ENCODE measurements around the gene MACROH2A1. TPM values are rescaled to one million over a fixed set of nuclear protein-coding genes. Genes with fewer than 3 reads are reported as not detected.

MACROH2A1 gene
- total RNA-seq, 1 donor from 2014 or later: 123 TPM

DNA sequence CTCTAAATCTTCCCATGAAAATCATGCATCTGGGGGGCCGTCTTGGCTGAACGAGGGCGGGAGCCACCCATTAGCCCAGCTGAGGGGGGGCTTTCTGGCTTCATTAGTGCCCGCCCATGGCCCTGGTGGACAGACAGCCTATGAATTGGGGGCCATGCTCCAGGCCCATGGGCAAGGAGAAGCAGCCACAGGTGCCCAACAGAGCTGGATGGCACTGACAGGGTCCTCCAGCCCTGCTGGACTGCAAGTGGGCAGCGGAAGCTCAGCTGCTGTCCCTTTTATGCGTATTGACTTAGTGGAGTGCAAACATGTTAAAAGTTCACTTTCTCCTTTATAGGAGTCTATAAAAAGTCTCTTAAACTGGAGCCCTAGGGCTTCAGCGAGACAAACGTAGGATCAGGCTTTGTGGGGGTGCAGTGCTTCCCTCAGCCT, 75.3 kb downstream of the MACROH2A1 start:
- TF ChIP-seq, protein P1, sequence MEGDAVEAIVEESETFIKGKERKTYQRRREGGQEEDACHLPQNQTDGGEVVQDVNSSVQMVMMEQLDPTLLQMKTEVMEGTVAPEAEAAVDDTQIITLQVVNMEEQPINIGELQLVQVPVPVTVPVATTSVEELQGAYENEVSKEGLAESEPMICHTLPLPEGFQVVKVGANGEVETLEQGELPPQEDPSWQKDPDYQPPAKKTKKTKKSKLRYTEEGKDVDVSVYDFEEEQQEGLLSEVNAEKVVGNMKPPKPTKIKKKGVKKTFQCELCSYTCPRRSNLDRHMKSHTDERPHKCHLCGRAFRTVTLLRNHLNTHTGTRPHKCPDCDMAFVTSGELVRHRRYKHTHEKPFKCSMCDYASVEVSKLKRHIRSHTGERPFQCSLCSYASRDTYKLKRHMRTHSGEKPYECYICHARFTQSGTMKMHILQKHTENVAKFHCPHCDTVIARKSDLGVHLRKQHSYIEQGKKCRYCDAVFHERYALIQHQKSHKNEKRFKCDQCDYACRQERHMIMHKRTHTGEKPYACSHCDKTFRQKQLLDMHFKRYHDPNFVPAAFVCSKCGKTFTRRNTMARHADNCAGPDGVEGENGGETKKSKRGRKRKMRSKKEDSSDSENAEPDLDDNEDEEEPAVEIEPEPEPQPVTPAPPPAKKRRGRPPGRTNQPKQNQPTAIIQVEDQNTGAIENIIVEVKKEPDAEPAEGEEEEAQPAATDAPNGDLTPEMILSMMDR (IDR thresholded peaks at IDR 0.05): no peak
- Mint-ChIP-seq H3K27me3 (ENCODE audit: unreplicated experiment) (no peaks in the 10 kb centered on the region), H3K36me3 (ENCODE audit: unreplicated experiment) (no peaks in the 10 kb centered on the region), H3K4me3 (ENCODE audit: unreplicated experiment) (no peak overlapping the region), H3K4me1 (ENCODE audit: unreplicated experiment) (no peaks in the 10 kb centered on the region), H3K27ac (ENCODE audit: unreplicated experiment) (no peak overlapping the region), H3K9me3 (ENCODE audit: unreplicated experiment) (no peaks in the 10 kb centered on the region)
- no peak for DNase-seq (ENCODE audit: extremely low spot score, unreplicated experiment)

DNA sequence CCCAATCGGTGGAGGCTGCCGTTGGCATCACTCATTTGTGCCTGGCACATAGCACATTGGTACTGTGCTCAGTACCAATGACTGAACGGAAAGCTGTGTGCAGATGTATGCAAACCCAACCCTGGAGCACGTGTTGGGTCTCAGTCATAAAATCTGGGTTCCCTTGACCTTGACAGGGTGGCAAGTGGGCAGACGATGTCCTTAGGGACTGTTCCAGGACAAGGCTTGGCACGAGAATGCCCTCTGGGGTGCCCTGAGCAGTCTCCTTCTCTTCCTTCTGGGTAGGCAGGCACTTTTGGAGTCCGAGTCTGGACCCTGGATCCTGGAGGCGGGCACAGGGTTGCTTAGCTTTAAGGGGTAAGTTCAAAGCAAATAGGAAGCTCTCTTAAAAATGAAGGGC, 75.8 kb downstream of the MACROH2A1 start:
- Mint-ChIP-seq H3K4me1 (ENCODE audit: unreplicated experiment) (no peaks in the 10 kb centered on the region), H3K9me3 (ENCODE audit: unreplicated experiment) (no peaks in the 10 kb centered on the region), H3K27ac (ENCODE audit: unreplicated experiment) (no peak overlapping the region), H3K36me3 (ENCODE audit: unreplicated experiment) (no peaks in the 10 kb centered on the region), H3K27me3 (ENCODE audit: unreplicated experiment) (no peaks in the 10 kb centered on the region), H3K4me3 (ENCODE audit: unreplicated experiment) (no peak overlapping the region)
- DNase-seq (ENCODE audit: extremely low spot score, unreplicated experiment): no peak
- TF ChIP-seq, protein P1 (IDR thresholded peaks at IDR 0.05): no peak

DNA sequence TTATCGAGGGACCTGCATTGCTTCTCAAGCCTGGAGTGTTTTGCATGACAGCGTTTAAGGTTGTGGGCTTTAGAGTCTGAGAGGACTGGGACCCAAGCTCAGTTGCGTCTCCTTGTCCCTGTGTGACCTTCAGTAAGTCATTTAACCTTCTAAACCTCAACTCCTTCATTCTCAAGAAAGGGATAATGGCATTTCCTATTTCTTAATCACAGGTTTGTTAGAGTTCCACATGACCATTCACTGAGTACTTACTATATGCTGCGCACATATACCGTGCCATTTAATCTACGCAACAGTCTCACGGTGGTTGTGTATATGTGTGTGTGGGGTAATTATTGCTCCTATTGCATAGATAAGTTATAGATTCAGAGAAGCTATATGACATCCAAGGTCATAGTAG, 76.3 kb downstream of the MACROH2A1 start:
- DNase-seq (ENCODE audit: extremely low spot score, unreplicated experiment): no peak
- no peaks in the 10 kb centered on the region for H3K36me3 Mint-ChIP-seq (ENCODE audit: unreplicated experiment)
- no peaks in the 10 kb centered on the region for H3K27me3 Mint-ChIP-seq (ENCODE audit: unreplicated experiment)
- H3K9me3 Mint-ChIP-seq (ENCODE audit: unreplicated experiment): no peaks in the 10 kb centered on the region
- no peak overlapping the region for H3K4me3 Mint-ChIP-seq (ENCODE audit: unreplicated experiment)
- TF ChIP-seq, protein P1 (IDR thresholded peaks at IDR 0.05): no peak
- no peaks in the 10 kb centered on the region for H3K4me1 Mint-ChIP-seq (ENCODE audit: unreplicated experiment)
- H3K27ac Mint-ChIP-seq (ENCODE audit: unreplicated experiment): no peak overlapping the region

DNA sequence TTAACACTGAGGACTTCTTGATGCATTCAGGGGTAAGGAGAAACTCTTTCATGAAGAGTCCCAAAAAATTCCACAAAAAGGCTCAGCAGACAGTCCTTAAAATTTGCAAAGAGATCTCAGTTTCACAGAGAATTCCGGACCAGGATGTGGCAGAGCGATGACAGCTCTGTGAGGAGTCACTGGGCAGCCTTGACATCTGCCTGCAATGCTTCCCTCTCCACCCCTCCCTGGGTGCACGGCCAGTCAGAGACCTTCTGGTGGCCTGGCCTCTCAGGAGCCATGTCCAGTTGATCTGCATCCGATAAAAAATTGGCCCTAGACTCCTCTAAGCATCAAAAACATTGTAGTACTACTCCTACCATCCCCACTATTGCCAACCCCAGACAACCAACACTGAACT, 76.8 kb downstream of the MACROH2A1 start:
- Mint-ChIP-seq H3K27me3 (ENCODE audit: unreplicated experiment) (no peaks in the 10 kb centered on the region), H3K9me3 (ENCODE audit: unreplicated experiment) (no peaks in the 10 kb centered on the region), H3K4me3 (ENCODE audit: unreplicated experiment) (no peak overlapping the region), H3K27ac (ENCODE audit: unreplicated experiment) (no peak overlapping the region), H3K4me1 (ENCODE audit: unreplicated experiment) (no peaks in the 10 kb centered on the region), H3K36me3 (ENCODE audit: unreplicated experiment) (no peaks in the 10 kb centered on the region)
- TF ChIP-seq, protein P1 (IDR thresholded peaks at IDR 0.05): no peak
- DNase-seq (ENCODE audit: extremely low spot score, unreplicated experiment): no peak

DNA sequence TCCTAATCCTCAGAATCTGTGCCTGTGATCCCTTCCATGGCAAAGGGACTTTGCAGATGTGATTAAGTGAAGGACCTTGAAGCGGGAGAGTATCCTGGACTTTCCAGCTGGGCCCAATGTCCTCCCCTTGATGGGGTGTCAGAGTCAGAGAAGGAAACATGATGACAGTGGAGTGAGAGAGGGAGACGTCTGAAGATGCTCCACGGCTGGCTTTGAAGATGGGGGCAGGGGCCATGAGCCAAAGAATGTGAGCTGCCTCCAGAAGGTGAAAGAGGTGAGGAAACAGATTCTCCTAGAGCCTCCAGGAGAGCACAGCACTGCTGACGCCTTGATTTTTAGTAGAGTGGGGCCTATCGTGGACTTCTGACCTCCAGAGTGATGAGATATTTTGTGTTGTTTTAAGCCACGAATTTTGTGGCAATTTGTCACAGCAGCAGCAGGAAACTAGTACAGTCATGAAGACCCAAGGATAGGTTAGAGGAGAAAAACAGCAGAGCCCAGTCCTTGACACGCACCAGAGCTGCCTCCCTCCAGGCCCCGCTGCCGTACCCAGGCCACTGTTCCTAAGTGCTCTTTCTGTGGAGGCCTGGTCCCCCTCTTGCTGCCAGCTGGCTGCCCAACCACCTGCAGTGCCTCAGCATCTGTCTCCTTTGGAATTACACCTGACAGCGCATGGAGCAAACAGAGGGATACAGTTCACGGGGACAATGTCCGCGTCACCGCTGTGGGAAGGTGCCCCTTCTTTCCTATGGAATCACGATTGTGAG, 78.1 kb downstream of the MACROH2A1 start:
- no peaks in the 10 kb centered on the region for H3K36me3 Mint-ChIP-seq (ENCODE audit: unreplicated experiment)
- H3K4me3 Mint-ChIP-seq (ENCODE audit: unreplicated experiment): no peak overlapping the region
- DNase-seq (ENCODE audit: extremely low spot score, unreplicated experiment): peak; percentile 68
- H3K4me1 Mint-ChIP-seq (ENCODE audit: unreplicated experiment): no peaks in the 10 kb centered on the region
- H3K27ac Mint-ChIP-seq (ENCODE audit: unreplicated experiment): no peak overlapping the region
- TF ChIP-seq, protein P1 (IDR thresholded peaks at IDR 0.05): no peak
- no peaks in the 10 kb centered on the region for H3K9me3 Mint-ChIP-seq (ENCODE audit: unreplicated experiment)
- H3K27me3 Mint-ChIP-seq (ENCODE audit: unreplicated experiment): peaks cover 5% of the 10 kb centered on the region
